ENCODE data around the gene UACA.

The UACA gene

DNA sequence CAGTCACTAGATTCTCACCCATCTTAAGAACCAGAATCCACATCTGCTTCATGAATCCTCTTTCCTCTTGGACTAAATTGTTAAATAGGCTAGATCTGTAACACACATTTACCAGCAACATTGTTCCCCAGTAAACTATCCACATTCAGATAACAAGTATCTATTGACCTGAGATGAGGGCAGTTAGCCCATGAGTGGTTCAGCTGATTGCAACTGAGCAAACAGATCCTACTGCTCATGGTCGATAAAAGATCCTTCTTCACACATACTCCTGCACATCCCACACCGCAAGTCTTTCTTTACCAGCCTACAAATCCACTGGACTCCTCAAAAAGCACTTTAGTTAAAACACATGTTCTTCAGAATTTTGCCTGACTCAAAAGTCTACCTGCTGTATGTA is 59.2 kb downstream of the UACA start:
- H3K4me3 ChIP-seq = no peak overlapping the region
- no peak for DNase-seq
- no peaks in the 10 kb centered on the region for H3K36me3 ChIP-seq
- TF ChIP-seq, protein P1, sequence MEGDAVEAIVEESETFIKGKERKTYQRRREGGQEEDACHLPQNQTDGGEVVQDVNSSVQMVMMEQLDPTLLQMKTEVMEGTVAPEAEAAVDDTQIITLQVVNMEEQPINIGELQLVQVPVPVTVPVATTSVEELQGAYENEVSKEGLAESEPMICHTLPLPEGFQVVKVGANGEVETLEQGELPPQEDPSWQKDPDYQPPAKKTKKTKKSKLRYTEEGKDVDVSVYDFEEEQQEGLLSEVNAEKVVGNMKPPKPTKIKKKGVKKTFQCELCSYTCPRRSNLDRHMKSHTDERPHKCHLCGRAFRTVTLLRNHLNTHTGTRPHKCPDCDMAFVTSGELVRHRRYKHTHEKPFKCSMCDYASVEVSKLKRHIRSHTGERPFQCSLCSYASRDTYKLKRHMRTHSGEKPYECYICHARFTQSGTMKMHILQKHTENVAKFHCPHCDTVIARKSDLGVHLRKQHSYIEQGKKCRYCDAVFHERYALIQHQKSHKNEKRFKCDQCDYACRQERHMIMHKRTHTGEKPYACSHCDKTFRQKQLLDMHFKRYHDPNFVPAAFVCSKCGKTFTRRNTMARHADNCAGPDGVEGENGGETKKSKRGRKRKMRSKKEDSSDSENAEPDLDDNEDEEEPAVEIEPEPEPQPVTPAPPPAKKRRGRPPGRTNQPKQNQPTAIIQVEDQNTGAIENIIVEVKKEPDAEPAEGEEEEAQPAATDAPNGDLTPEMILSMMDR (IDR thresholded peaks at IDR 0.05) = no peak
- peaks cover 0 to 74% (median 27%) of the 10 kb centered on the region in 4 donors for H3K4me1 ChIP-seq
- no peaks in the 10 kb centered on the region for H3K9me3 ChIP-seq
- H3K27ac ChIP-seq = peak overlapping the region; percentile 72 to 74
- no peaks in the 10 kb centered on the region for H3K27me3 ChIP-seq
- intact Hi-C loops (cut with DNase I; ENCODE audit: low total_unique reads) = no loop called here

DNA sequence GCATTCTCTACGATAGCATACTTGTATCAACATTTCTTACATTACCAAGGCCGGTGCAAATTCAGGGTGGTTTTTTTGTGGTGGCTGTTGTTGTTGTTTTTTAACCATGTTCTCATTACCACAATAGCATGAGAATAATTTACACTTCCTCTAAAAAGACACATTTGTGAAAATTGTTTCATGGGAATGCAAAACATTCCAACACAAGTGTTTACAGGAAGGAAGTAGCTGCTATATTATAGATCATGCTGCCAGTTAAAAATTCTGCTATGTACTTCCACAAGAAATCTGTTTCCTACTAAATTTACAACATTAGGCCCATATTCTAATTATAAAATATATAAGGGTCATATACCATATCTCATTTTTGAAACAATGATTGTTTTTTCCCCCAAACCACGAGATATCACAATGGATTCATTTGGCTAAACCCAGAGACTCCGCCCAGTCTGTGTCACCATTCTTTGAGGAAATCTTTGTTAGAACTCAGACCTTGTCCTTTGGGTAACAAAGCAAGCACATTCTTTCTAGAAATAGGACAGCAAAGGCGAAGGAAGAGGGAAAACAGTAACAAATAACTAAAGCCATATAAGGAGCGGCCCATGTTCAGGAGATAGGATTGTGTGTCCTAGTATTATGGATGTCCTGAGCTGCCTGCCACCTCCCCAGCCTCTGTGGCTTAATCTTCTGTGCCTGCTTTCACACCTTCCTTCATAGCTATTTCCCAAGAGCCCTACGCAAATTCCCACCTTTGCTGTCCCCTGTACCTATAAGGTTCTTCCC is 60.1 kb downstream of the UACA start:
- Histone ChIP-seq H3K4me1 (peaks cover 0 to 79% (median 36%) of the 10 kb centered on the region in 4 donors), H3K36me3 (no peaks in the 10 kb centered on the region), H3K4me3 (peak overlapping the region; percentile 37 to 39), H3K9me3 (no peaks in the 10 kb centered on the region), H3K27ac (peak overlapping the region; percentile 72 to 74), H3K27me3 (no peaks in the 10 kb centered on the region)
- intact Hi-C loops (cut with DNase I; ENCODE audit: low total_unique reads) = no loop called here
- no peak for DNase-seq
- TF ChIP-seq, protein P1 (IDR thresholded peaks at IDR 0.05) = no peak

GRCh38 chr15:70702584-70702983 is 60.8 kb downstream of the UACA start:
- Histone ChIP-seq H3K27me3 (no peaks in the 10 kb centered on the region), H3K27ac (peak overlapping the region; percentile 72 to 74), H3K36me3 (no peaks in the 10 kb centered on the region), H3K9me3 (no peaks in the 10 kb centered on the region), H3K4me1 (peaks cover 0 to 86% (median 38%) of the 10 kb centered on the region in 4 donors), H3K4me3 (peak overlapping the region; percentile 37 to 39)
- TF ChIP-seq, protein P1 (IDR thresholded peaks at IDR 0.05) = no peak
- intact Hi-C loops (cut with DNase I; ENCODE audit: low total_unique reads) = no loop called here
- no peak for DNase-seq

DNA sequence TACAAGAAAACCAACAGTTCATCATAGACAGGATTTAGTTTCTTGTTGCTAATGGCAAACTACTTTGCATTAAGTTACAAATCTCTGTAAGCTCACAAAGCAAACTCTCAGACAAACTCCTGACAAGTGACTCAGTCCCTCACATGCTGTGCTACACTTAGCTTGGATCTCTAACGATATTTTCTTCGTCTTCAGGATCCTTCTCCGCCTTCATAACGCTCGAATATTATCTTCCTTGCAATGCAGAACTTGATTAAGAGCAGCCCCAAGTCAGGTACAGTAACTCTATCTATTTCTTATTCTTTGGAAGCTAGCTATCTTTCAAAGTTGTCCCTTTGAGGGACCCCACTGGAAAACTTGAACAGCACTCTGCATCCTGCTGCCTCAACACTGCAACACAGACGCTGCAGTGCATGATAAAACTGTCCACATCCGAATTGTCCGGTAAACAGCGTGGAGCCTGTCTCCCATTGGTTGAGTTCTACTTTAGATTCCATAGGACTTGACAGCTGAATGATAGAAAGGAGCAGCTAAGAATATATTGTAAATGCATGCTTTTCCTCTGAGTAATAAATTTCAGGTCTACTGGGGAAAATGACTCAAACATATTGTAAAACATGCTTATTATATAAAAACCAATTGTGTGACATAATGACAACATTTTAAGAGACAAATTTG is 61.3 kb downstream of the UACA start:
- TF ChIP-seq, protein P1 (IDR thresholded peaks at IDR 0.05) = no peak
- H3K4me1 ChIP-seq = peaks cover 0 to 89% (median 38%) of the 10 kb centered on the region in 4 donors
- intact Hi-C loops (cut with DNase I; ENCODE audit: low total_unique reads) = no loop called here
- no peaks in the 10 kb centered on the region for H3K27me3 ChIP-seq
- peak overlapping the region; percentile 72 to 74 for H3K27ac ChIP-seq
- peak overlapping the region; percentile 37 to 39 for H3K4me3 ChIP-seq
- DNase-seq = no peak
- H3K9me3 ChIP-seq = no peaks in the 10 kb centered on the region
- no peaks in the 10 kb centered on the region for H3K36me3 ChIP-seq

GRCh38 chr15:70701171-70701570 is 62.2 kb downstream of the UACA start:
- TF ChIP-seq, protein P1 (IDR thresholded peaks at IDR 0.05) = no peak
- Histone ChIP-seq H3K4me1 (peaks cover 0 to 90% (median 38%) of the 10 kb centered on the region in 4 donors), H3K4me3 (peak overlapping the region; percentile 37 to 39), H3K36me3 (no peaks in the 10 kb centered on the region), H3K9me3 (no peaks in the 10 kb centered on the region), H3K27ac (peak overlapping the region; percentile 72 to 74), H3K27me3 (no peaks in the 10 kb centered on the region)
- DNase-seq = no peak
- intact Hi-C loops (cut with DNase I; ENCODE audit: low total_unique reads) = no loop called here
